ENCODE results near the gene CPN1.

GRCh38 chr10:100114460-100114859, 32.8 kb upstream of the CPN1 start:
- no peak for TF ChIP-seq POLR2A (conservative IDR thresholded peaks at IDR 0.05)
- no peak for TF ChIP-seq ZFP1 (CRISPR knock-in tag; IDR thresholded peaks at IDR 0.05)
- no peak for TF ChIP-seq CHD7 (IDR thresholded peaks at IDR 0.05; ENCODE audit: low read depth, low read length)
- no peak for TF ChIP-seq EZH2 (IDR thresholded peaks at IDR 0.05; ENCODE audit: borderline replicate concordance, low read depth, low read length)
- TF ChIP-seq NFRKB (IDR thresholded peaks at IDR 0.05; ENCODE audit: low read depth): no peak
- no peak for TF ChIP-seq SRSF1 (IDR thresholded peaks at IDR 0.05; ENCODE audit: low read depth, low read length)
- TF ChIP-seq CC2D1A (IDR thresholded peaks at IDR 0.05): no peak

All from K562 (cell line).